ENCODE results near the gene CACNA1D.
"Not testable (repeated sequence)": the region's sequence is repeated elsewhere in the genome, so short reads cannot be mapped to it uniquely, and the experiment has no call there.

CACNA1D gene

DNA sequence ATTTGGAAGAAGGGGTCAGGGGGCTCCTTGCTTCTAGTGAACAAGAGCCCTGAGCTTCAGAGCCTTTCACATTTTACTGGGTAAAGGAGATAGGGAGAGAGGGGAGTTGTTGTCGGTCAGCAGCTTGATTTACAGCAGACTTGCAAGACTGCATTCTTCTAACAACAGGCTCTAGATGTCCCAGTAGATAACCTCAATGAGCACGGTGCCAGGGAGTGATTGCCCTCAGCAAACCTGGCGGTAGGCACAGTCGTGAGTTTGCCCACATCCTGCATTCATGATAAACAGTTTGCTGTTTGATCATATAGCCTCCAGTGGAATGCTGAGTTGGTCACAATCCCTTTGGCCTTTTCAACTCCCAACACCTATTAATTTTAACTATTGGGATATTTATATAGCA lies 170.4 kb downstream of the CACNA1D start:
- DNase-seq: not testable (repeated sequence)

DNA sequence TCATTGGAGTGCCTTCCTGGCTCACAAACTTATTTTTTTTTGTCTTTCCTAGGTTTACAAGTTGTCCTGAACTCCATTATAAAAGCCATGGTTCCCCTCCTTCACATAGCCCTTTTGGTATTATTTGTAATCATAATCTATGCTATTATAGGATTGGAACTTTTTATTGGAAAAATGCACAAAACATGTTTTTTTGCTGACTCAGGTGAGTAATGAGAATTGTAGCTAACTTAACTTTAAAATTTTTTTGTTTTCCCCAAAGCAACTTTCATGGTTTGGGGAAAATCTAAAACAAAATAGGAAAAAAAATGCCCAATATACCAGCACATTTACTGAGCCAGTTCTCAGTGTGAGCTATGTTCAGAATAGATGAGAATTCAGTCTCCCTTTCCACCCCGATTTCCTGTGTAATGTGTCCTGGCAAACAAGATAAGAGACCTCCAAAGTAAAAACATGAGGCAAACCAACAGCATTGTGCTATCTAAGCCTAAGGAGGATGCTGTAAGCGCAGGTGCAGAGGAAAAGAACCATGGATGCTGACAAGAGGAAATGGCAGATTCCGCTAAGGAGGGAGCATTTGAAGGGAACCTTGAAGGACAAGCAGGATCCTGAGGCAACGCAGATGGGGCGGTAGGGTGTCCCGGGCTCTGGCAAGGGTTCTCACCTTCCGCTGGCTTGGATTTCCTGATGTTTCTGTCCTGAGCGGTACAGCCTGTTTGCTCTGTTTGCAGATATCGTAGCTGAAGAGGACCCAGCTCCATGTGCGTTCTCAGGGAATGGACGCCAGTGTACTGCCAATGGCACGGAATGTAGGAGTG lies 171.4 kb downstream of the CACNA1D start:
- DNase-seq: no peak

- no peak for DNase-seq
Measured at GRCh38 chr3:53668872-53669271, 174.5 kb downstream of the CACNA1D start.

DNA sequence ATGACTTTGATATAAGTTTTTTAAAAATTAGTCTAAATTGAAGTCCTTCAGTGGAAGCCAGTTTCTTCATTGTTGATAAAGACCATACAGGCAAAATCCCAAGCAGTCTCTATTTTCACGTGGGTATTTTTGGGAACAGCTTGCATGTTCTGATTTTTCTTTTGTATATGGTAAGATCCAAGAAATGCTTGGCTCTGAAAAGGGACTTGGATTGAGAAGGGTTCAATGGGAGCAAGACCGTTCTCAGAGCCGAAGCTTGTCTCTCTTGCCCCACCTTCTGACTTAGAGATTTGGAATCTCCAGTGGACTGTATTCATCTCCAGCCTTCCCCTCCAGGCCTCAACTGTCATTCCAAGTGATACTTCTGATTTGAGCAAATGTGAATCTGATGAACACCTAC lies 176.3 kb downstream of the CACNA1D start:
- no peak for DNase-seq

GRCh38 chr3:53671192-53671960 lies 177.0 kb downstream of the CACNA1D start:
- no peak for DNase-seq

- no peak for DNase-seq
Measured at GRCh38 chr3:53671961-53672299, 177.5 kb downstream of the CACNA1D start.

DNA sequence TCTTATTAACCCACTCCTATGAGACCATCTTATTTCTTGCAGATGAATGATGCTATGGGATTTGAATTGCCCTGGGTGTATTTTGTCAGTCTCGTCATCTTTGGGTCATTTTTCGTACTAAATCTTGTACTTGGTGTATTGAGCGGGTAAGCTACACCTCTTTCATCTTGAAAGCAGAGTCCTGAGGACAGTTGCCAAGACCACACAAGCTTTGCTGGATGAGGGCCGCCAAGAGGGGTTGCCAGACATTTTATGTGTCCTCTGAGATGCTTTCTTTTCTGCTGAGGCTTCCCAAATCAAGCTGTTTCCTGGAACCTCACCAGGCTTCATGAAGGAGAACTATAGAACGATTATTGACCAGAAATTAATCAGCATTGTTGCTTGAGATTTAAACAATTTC lies 178.6 kb downstream of the CACNA1D start:
- DNase-seq: no peak

DNA sequence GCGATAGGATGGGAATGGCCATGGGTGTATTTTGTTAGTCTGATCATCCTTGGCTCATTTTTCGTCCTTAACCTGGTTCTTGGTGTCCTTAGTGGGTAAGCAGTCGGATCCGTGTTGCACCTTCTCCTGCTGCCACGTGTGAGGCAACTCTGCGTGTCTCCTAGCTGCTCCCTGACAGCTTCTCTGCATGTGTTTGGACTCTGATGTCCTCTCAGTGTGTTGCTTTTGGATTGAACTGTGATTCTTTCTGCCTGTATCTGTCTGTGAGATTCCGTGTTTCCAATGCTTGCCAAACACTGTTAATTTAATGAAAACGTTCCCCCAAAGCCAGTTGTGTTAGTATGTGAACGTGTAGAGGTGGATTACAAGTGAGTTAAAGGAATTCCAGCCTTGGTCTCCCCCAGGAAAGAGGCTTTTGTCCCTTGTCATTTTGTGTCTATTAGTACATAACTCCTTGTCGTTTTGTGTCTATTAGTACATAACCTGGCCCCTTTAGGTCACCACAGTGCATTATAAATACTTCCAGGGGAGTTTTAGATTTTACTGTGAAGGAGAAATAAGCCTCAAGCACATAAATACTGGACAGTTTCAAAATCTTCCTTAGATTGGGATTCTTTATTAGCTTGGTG lies 179.4 kb downstream of the CACNA1D start:
- no peak for DNase-seq

GRCh38 chr3:53674582-53674981 lies 180.2 kb downstream of the CACNA1D start:
- no peak for DNase-seq

DNA sequence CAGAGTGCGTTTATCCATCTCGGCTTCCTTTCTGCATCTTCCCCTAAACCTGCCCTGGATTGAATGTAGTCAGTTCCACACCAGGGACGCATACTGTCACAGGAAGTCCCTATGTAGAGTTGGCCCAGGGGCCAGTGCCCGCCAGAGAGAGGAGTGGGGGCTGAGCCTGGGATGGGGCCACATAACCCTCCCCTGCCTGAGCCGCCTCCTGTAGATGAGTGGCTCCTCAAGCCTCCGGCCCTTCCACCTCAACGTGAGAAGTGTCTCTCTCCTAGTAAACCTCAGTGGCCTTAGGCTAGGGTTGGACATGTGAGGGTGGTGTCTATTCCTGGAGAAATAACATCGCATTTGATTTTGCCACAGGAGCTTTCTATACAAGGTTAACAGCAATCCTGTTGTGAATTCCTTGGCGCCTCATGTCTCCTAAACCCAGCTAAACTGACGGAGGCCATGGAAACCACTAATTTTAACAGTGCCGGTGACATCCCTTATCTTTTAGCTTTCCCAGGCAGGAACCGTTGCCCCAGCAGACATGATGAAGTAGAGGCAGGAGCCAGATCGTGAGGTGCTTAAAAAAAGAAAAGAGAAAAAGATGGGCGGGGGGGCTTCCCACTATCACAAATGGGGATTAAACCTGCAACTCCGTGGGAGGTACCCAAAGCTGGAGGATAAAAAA lies 180.7 kb downstream of the CACNA1D start:
- DNase-seq: no peak

DNA sequence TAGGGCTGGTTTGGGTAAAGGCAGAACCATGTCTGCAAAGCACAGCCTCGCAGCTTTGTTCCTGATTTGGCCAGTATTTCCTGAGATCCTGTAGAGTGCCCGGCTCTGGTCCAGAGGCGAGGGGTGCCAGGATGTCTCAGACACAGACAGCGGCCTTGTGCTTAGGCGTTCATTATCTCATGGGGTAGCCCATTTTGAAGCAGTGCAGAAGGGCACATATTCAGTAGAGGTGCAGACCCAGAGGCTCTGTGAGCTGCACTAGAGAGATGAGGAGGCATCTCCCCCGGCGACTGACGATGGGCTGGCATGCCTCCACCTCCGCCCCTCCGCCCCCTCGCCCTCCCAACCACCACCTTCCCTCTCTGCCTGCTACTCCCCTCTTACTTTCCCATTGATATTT lies 181.5 kb downstream of the CACNA1D start:
- DNase-seq: no peak

- no peak for DNase-seq
Measured at GRCh38 chr3:53677413-53677812, 183.0 kb downstream of the CACNA1D start.

GRCh38 chr3:53680028-53680427 lies 185.6 kb downstream of the CACNA1D start:
- DNase-seq: peak; percentile 26

- no peak for DNase-seq
Measured at GRCh38 chr3:53682807-53683206, 188.4 kb downstream of the CACNA1D start.

DNA sequence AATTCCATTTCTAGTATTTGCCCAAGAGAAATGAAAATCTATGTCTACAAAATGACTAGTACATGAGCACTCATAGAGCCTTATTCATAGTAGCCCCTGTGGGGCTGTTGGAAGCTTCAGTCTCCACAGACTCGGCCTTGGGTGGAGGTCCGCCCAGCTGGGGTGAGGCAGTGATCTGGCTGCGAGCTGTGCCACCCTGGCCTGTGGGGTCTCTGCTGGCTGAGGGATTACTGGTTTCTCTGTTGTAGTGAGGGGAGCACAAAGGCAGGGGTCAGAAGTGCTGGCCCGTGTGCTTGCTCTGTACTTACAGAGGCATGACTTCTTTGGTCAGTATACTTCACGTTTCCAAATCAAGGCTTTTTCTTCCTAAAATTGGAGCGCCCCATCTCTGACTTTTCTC lies 193.7 kb downstream of the CACNA1D start:
- no peak for DNase-seq

DNA sequence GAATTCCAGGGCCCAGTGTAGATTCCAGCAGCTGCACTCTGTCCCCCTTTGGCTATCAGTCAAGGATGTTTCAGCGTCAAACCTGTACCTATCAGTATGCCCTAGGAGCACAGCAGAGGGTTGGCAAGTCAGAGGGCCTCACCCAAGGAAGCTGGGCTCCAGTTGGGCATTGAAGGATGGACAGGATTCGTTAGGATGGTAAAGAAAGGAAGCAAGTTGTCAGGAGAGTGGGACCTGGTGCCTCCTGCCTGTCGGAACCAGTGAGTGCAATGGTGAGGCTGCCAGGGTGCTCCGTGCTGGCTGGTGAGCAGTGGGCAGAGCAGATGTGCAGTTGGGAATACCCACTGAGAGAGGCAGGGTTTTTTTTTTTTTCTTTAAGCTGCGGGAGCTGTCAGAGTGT lies 194.6 kb downstream of the CACNA1D start:
- DNase-seq: no peak

DNA sequence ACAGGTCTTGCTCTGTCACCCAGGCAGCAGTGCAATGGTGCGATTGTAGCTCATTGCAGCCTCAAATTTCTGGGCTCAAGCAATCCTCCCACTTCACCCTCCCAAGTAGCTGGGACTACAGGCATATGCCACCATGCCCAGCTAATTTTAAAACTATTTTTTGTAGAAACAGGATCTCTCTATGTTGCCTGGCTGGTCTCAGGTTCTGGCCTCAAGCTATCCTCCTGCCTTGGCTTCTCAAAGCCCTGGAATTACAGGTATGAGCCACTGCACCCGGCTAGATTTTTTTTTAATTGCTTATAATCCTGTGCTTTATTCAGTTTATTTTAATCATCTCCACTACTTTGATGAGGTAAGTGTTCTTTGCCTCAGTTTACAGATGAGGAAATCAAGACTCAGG lies 195.3 kb downstream of the CACNA1D start:
- no peak for DNase-seq

GRCh38 chr3:53690521-53690920 lies 196.1 kb downstream of the CACNA1D start:
- no peak for DNase-seq

DNA sequence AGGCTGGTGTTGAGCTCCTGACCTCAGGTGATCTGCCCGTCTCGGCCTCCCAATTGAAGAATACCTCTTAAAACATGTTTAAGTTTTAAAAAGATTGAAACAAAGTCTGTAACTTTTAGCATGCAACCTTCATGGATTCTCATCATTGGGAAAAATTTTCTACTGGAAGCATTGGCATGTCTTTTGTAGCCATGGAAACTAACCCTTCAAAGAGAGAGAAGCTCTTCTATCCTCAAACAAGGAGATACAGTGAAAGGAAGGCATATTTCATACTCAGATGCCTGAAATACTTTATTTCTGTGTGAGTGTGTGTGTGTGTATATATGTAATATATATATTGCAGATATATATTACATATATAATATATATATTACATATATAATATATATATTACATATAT lies 196.9 kb downstream of the CACNA1D start:
- DNase-seq: no peak

DNA sequence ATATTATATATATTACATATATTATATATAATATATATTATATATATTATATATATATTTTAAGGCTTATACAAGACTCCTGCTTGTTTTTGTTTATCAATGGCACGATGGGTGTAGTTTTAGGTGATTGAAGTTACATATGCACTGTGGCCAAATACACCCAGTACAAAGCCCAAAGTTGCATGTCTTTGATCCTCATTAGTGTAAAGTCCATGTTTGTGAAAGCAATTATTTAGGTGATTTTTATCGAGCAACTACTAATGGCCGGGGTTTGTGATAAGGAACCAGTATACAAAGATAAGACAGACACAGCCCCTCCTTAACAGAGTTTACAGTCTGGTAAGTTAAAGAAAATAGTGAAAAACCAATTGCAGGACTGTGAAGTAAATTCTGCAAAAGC lies 197.5 kb downstream of the CACNA1D start:
- DNase-seq: no peak

- no peak for DNase-seq
Measured at GRCh38 chr3:53693451-53693850, 199.0 kb downstream of the CACNA1D start.

GRCh38 chr3:53694046-53694445 lies 199.6 kb downstream of the CACNA1D start:
- DNase-seq: no peak

GRCh38 chr3:53694666-53695323 lies 200.4 kb downstream of the CACNA1D start:
- DNase-seq: no peak
